ENCODE results near the gene KDM4B. TPM values are rescaled to one million over a fixed set of nuclear protein-coding genes. Genes with fewer than 3 reads are reported as not detected.

Gene KDM4B
- total RNA-seq, 1 experiment from 2014 or later = 35.9 TPM

DNA sequence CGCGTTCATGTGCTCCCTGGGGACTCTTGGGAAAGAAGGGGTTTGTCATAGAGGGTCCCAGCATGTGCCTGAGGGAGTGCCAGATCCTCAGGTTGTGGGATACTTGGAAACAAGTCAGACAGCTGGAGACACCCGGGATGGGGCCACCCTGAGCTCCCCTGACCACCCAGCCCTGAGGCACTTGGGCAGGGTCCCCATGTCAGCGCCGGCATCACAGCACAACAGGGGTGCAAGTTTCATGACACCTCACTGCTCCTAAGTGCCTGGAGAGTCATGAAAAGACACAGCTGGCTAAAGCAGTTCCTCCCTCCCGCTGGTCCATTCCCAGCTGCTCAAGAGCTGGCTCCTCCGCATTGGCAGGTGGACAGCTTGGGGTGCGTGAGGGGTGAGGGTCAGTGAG lies 102.7 kb downstream of the KDM4B start:
- Histone ChIP-seq H4K20me1 (ENCODE audit: insufficient read depth) (no peaks in the 10 kb centered on the region), H3K4me1 (ENCODE audit: control insufficient read depth in 1 of 2, insufficient read depth in 2 of 2, low read length in 2 of 2) (no peaks in the 10 kb centered on the region), H3K79me2 (ENCODE audit: insufficient read depth, low read length) (no peaks in the 10 kb centered on the region), H3K27ac (ENCODE audit: low read depth, low read length) (no peak overlapping the region), H3K4me2 (ENCODE audit: low read length) (no peak overlapping the region), H3K36me3 (ENCODE audit: control insufficient read depth in 1 of 2, insufficient read depth in 2 of 2, low read length in 2 of 2) (peaks cover 0 to 4% of the 10 kb centered on the region in 2 experiments; a peak in 1 of 4 replicates), H3K27me3 (ENCODE audit: insufficient read depth, low read length) (no peaks in the 10 kb centered on the region), H3K4me3 (replicated peaks in 1 of 2; ENCODE audit: low read depth in 1 of 2, low read length in 2 of 2) (no peak overlapping the region), H3K9me3 (ENCODE audit: control insufficient read depth in 1 of 2, insufficient read depth in 1 of 2, low read depth in 1 of 2, low read length in 2 of 2) (no peaks in the 10 kb centered on the region), H2AFZ (ENCODE audit: low read depth, low read length, poor library complexity, severe bottlenecking) (no peak overlapping the region), H3K9ac (ENCODE audit: low read length) (no peak overlapping the region), H3K9me2 (ENCODE audit: insufficient read depth) (no peaks in the 10 kb centered on the region)
- CTCF ChIA-PET = no interaction called here
- RAD21 ChIA-PET (ENCODE audit: low non-redundant PET in 1 of 2, low total read pairs in 2 of 2, uncharacterized antibody in 2 of 2, unreplicated experiment in 2 of 2) = no interaction called here
- TF ChIP-seq POLR2AphosphoS5 (IDR thresholded peaks at IDR 0.05; ENCODE audit: low read depth, low read length) = no peak
- TF ChIP-seq POLR2A (IDR thresholded peaks at IDR 0.05; ENCODE audit: borderline replicate concordance, extremely low read depth, insufficient read depth, insufficient read length) = no peak
- TF ChIP-seq RAD21 (IDR thresholded peaks at IDR 0.05; ENCODE audit: low read depth) = no peak
- no peak for TF ChIP-seq EZH2phosphoT487 (IDR thresholded peaks at IDR 0.05; ENCODE audit: borderline replicate concordance)
- no peak for TF ChIP-seq FOSL1 (IDR thresholded peaks at IDR 0.05; ENCODE audit: low read depth)
- no peak for TF ChIP-seq ZNF274 (IDR thresholded peaks at IDR 0.05; ENCODE audit: low read depth, low read length)
- TF ChIP-seq, protein P1, sequence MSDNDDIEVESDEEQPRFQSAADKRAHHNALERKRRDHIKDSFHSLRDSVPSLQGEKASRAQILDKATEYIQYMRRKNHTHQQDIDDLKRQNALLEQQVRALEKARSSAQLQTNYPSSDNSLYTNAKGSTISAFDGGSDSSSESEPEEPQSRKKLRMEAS (IDR thresholded peaks at IDR 0.05) = no peak
- no peak for TF ChIP-seq CBX3 (IDR thresholded peaks at IDR 0.05; ENCODE audit: low read depth)
- no peak for TF ChIP-seq ZFX (IDR thresholded peaks at IDR 0.05)
- TF ChIP-seq ELF1 (IDR thresholded peaks at IDR 0.05; ENCODE audit: borderline replicate concordance, low read depth) = no peak
- no peak for TF ChIP-seq EGR1 (IDR thresholded peaks at IDR 0.05; ENCODE audit: low read depth)
- TF ChIP-seq, protein P2, sequence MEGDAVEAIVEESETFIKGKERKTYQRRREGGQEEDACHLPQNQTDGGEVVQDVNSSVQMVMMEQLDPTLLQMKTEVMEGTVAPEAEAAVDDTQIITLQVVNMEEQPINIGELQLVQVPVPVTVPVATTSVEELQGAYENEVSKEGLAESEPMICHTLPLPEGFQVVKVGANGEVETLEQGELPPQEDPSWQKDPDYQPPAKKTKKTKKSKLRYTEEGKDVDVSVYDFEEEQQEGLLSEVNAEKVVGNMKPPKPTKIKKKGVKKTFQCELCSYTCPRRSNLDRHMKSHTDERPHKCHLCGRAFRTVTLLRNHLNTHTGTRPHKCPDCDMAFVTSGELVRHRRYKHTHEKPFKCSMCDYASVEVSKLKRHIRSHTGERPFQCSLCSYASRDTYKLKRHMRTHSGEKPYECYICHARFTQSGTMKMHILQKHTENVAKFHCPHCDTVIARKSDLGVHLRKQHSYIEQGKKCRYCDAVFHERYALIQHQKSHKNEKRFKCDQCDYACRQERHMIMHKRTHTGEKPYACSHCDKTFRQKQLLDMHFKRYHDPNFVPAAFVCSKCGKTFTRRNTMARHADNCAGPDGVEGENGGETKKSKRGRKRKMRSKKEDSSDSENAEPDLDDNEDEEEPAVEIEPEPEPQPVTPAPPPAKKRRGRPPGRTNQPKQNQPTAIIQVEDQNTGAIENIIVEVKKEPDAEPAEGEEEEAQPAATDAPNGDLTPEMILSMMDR (IDR thresholded peaks at IDR 0.05 in 2 of 3, conservative IDR thresholded peaks at IDR 0.05 in 1 of 3; ENCODE audit: borderline replicate concordance in 1 of 3, insufficient read depth in 1 of 3, low read depth in 2 of 3, low read length in 2 of 3) = no peak
- TF ChIP-seq, protein P3, sequence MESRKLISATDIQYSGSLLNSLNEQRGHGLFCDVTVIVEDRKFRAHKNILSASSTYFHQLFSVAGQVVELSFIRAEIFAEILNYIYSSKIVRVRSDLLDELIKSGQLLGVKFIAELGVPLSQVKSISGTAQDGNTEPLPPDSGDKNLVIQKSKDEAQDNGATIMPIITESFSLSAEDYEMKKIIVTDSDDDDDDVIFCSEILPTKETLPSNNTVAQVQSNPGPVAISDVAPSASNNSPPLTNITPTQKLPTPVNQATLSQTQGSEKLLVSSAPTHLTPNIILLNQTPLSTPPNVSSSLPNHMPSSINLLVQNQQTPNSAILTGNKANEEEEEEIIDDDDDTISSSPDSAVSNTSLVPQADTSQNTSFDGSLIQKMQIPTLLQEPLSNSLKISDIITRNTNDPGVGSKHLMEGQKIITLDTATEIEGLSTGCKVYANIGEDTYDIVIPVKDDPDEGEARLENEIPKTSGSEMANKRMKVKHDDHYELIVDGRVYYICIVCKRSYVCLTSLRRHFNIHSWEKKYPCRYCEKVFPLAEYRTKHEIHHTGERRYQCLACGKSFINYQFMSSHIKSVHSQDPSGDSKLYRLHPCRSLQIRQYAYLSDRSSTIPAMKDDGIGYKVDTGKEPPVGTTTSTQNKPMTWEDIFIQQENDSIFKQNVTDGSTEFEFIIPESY (IDR thresholded peaks at IDR 0.05; ENCODE audit: extremely low read depth, insufficient replicate concordance, low read length) = no peak
- TF ChIP-seq SIN3A (IDR thresholded peaks at IDR 0.05; ENCODE audit: low read depth) = no peak
- no peak for TF ChIP-seq TCF7L2 (IDR thresholded peaks at IDR 0.05; ENCODE audit: borderline replicate concordance, extremely low read depth, insufficient read depth, insufficient read length)
- TF ChIP-seq EZH2 (IDR thresholded peaks at IDR 0.05) = no peak
- TF ChIP-seq, protein P4, sequence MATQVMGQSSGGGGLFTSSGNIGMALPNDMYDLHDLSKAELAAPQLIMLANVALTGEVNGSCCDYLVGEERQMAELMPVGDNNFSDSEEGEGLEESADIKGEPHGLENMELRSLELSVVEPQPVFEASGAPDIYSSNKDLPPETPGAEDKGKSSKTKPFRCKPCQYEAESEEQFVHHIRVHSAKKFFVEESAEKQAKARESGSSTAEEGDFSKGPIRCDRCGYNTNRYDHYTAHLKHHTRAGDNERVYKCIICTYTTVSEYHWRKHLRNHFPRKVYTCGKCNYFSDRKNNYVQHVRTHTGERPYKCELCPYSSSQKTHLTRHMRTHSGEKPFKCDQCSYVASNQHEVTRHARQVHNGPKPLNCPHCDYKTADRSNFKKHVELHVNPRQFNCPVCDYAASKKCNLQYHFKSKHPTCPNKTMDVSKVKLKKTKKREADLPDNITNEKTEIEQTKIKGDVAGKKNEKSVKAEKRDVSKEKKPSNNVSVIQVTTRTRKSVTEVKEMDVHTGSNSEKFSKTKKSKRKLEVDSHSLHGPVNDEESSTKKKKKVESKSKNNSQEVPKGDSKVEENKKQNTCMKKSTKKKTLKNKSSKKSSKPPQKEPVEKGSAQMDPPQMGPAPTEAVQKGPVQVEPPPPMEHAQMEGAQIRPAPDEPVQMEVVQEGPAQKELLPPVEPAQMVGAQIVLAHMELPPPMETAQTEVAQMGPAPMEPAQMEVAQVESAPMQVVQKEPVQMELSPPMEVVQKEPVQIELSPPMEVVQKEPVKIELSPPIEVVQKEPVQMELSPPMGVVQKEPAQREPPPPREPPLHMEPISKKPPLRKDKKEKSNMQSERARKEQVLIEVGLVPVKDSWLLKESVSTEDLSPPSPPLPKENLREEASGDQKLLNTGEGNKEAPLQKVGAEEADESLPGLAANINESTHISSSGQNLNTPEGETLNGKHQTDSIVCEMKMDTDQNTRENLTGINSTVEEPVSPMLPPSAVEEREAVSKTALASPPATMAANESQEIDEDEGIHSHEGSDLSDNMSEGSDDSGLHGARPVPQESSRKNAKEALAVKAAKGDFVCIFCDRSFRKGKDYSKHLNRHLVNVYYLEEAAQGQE (IDR thresholded peaks at IDR 0.05; ENCODE audit: low read depth) = no peak
- no peak for TF ChIP-seq SRF (IDR thresholded peaks at IDR 0.05; ENCODE audit: low read depth)
- no peak for TF ChIP-seq CEBPB (IDR thresholded peaks at IDR 0.05; ENCODE audit: low read depth)
- no peak for TF ChIP-seq SP1 (IDR thresholded peaks at IDR 0.05; ENCODE audit: low read depth)
- ATAC-seq = no peak
- no TSS peak for BruUV-seq (replicated peaks)
- POLR2A ChIA-PET = no interaction called here
- DNase-seq (ENCODE audit: low read depth, low spot score) = no peak
- intact Hi-C loops (cut with micrococcal nuclease) = no loop called here

Data from HCT116 (cell line).